Prostate gland (tissue), 2 donors: ENCODE results near the gene CAPSL.

Experiments used
- POLR2AphosphoS5 ChIP-seq: sonication (generic); formaldehyde crosslinking; IDR thresholded peaks from one replicate; pipeline ENCODE4 v1.6.1; 2017; ENCODE audit warnings: antibody characterized with exemption
- TF ChIP-seq, protein P1 (sequence below), 4 experiments: fragments of 200-600 bp in 2 of 4; fragments of 450-650 bp in 2 of 4; sonication (generic) in 2 of 4; IDR thresholded peaks; 1 replicate in 3 of 4; 2 replicates in 1 of 4; pipeline ENCODE4 v1.5.1; 2016 to 2019; ENCODE audit warnings: antibody characterized with exemption in 4 of 4, mild to moderate bottlenecking in 2 of 4, moderate library complexity in 2 of 4

DNA sequence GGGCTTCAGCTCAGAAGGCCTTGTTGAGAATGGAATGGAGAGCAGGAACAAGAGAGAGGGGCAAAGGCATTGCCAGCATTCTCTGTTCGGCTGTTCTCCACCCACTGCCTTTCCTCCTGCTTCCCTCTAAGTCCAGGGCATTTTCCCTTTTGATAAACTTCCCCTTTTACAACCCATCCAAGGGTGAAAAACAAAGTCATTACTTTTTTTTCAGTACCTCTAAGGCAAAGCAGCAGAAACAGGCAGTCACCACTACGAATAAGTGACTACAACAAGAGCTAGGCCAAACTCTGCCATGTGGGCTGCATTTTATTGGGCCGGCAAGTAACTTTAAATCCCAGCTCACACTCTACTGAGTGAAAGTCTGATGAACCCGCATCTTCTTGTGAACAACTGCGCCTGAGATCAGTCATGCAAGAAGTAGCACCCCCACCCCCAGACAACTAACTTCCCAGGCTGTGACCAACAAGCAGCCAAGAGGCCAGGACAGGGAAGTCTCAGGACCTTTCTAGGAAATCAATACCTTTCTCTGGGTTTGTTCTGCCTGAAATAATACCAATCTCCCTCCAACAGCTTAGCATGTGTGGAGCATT lies 68.6 kb downstream of the CAPSL start:
- TF ChIP-seq POLR2AphosphoS5, result no peak
- TF ChIP-seq, protein P1, sequence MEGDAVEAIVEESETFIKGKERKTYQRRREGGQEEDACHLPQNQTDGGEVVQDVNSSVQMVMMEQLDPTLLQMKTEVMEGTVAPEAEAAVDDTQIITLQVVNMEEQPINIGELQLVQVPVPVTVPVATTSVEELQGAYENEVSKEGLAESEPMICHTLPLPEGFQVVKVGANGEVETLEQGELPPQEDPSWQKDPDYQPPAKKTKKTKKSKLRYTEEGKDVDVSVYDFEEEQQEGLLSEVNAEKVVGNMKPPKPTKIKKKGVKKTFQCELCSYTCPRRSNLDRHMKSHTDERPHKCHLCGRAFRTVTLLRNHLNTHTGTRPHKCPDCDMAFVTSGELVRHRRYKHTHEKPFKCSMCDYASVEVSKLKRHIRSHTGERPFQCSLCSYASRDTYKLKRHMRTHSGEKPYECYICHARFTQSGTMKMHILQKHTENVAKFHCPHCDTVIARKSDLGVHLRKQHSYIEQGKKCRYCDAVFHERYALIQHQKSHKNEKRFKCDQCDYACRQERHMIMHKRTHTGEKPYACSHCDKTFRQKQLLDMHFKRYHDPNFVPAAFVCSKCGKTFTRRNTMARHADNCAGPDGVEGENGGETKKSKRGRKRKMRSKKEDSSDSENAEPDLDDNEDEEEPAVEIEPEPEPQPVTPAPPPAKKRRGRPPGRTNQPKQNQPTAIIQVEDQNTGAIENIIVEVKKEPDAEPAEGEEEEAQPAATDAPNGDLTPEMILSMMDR (IDR thresholded peaks at IDR 0.05), result no peak
